HUES48 (cell line): ENCODE measurements around the gene ATAD2B.

ENCODE experiments used
- H3K27ac ChIP-seq: one replicate; pipeline ENCODE4 v1.7.0; 2013; ENCODE audit warnings: low read depth, low read length, inconsistent platforms
- H3K27me3 ChIP-seq: 2 replicates; pipeline ENCODE4 v1.6.1; 2013; ENCODE audit warnings: mild to moderate bottlenecking, low read length; ENCODE audit not compliant: control insufficient read depth, insufficient read depth
- H3K36me3 ChIP-seq: 2 replicates; pipeline ENCODE4 v1.6.1; 2013; ENCODE audit warnings: low read length; ENCODE audit not compliant: control insufficient read depth, insufficient read depth
- H3K4me1 ChIP-seq: 2 replicates; pipeline ENCODE4 v1.6.1; 2013; ENCODE audit warnings: mild to moderate bottlenecking, low read length; ENCODE audit not compliant: control insufficient read depth, insufficient read depth
- H3K4me3 ChIP-seq: 2 replicates; pipeline ENCODE4 v1.5.1; 2013; ENCODE audit warnings: mild to moderate bottlenecking, low read depth, low read length
- H3K9ac ChIP-seq: 2 replicates; pipeline ENCODE4 v1.6.1; 2013; ENCODE audit warnings: mild to moderate bottlenecking, low read depth, low read length, moderate library complexity
- H3K9me3 ChIP-seq: 2 replicates; pipeline ENCODE4 v1.6.1; 2013; ENCODE audit warnings: low read length; ENCODE audit not compliant: control insufficient read depth, insufficient read depth

Gene ATAD2B

GRCh38 chr2:23699580-23699925 lies 227.4 kb downstream of the ATAD2B start:
- H3K27ac ChIP-seq: no peak overlapping the region
- peaks cover 6% of the 10 kb centered on the region; the same call in 1 of the 2 replicates for H3K4me1 ChIP-seq
- H3K9ac ChIP-seq: no peak overlapping the region
- H3K9me3 ChIP-seq: no peaks in the 10 kb centered on the region
- H3K4me3 ChIP-seq: no peak overlapping the region
- no peaks in the 10 kb centered on the region for H3K36me3 ChIP-seq
- no peaks in the 10 kb centered on the region for H3K27me3 ChIP-seq

- H3K9ac ChIP-seq: no peak overlapping the region
- no peaks in the 10 kb centered on the region for H3K36me3 ChIP-seq
- H3K27ac ChIP-seq: no peak overlapping the region
- H3K4me1 ChIP-seq: peaks cover 6% of the 10 kb centered on the region; the same call in 1 of the 2 replicates
- H3K4me3 ChIP-seq: no peak overlapping the region
- no peaks in the 10 kb centered on the region for H3K9me3 ChIP-seq
- no peaks in the 10 kb centered on the region for H3K27me3 ChIP-seq
Observed at GRCh38 chr2:23698721-23699579, 228.0 kb downstream of the ATAD2B start.
